H1 (cell line): Measurements from ENCODE around the gene TCEA3. TPM values are rescaled to one million over a fixed set of nuclear protein-coding genes. Genes with fewer than 3 reads are reported as not detected.
"Not testable (repeated sequence)": the region's sequence is repeated elsewhere in the genome, so short reads cannot be mapped to it uniquely, and the experiment has no call there.

Experiments
- CTCF ChIA-PET: fragments of 300-600 bp; sonication (Branson Sonifier 250); formaldehyde crosslinking; loops from one replicate; lab custom pipeline; 2021; ENCODE audit not compliant: partially characterized antibody; lab: Charles Lee
- POLR2A ChIA-PET: fragments of 300-600 bp; sonication (Branson Sonifier 250); formaldehyde crosslinking; loops from one replicate; lab custom pipeline; 2021; ENCODE audit warnings: inconsistent platforms; ENCODE audit not compliant: partially characterized antibody; lab: Charles Lee
- DNase-seq, 2 experiments: peaks; one replicate each; pipeline versions ENCODE4 v3.0.0 to v3.0.0-alpha.2; 2010 to 2022; ENCODE audit warnings: low spot score in 2 of 2, low read depth in 1 of 2, mixed read lengths in 1 of 2
- FAIRE-seq: peaks from 2 replicates; lab custom pipeline; 2011; peaks lifted over from hg19 to GRCh38; lab: Jason Lieb, UNC
- H2AFZ ChIP-seq: 2 replicates; pipeline ENCODE4 v1.8.1; 2012; ENCODE audit warnings: low read length, inconsistent platforms
- H2AK5ac ChIP-seq: 2 replicates; pipeline ENCODE4 v1.6.1; 2013; ENCODE audit warnings: low read depth, low read length
- H2BK120ac ChIP-seq: replicated peaks from 2 replicates; pipeline ENCODE3; 2013; ENCODE audit warnings: low read depth, low read length, inconsistent platforms
- H2BK12ac ChIP-seq: 2 replicates; pipeline ENCODE4 v1.6.1; 2013; ENCODE audit warnings: low read depth, low read length
- H2BK15ac ChIP-seq: 2 replicates; pipeline ENCODE4 v1.6.1; 2013; ENCODE audit warnings: low read length
- H2BK20ac ChIP-seq: 2 replicates; pipeline ENCODE4 v1.6.1; 2013; ENCODE audit warnings: low read length
- H2BK5ac ChIP-seq: 2 replicates; pipeline ENCODE4 v1.6.1; 2013; ENCODE audit warnings: low read depth, low read length
- H3K14ac ChIP-seq: 2 replicates; pipeline ENCODE4 v1.6.1; 2013; ENCODE audit warnings: inconsistent platforms; ENCODE audit not compliant: insufficient read length
- H3K18ac ChIP-seq: 2 replicates; pipeline ENCODE4 v1.6.1; 2013; ENCODE audit warnings: low read length; ENCODE audit errors: extremely low read depth
- H3K23ac ChIP-seq: 2 replicates; pipeline ENCODE4 v1.6.1; 2013; ENCODE audit warnings: inconsistent platforms; ENCODE audit not compliant: insufficient read length
- H3K23me2 ChIP-seq: 2 replicates; pipeline ENCODE4 v1.6.1; 2013; ENCODE audit warnings: low read depth, low read length
- H3K27ac ChIP-seq: 2 replicates; pipeline ENCODE4 v1.6.1; 2011; ENCODE audit warnings: low read depth, low read length, inconsistent platforms
- H3K27me3 ChIP-seq, 4 experiments: replicated peaks in 1 of 4; 1 replicate in 1 of 4; 2 replicates in 3 of 4; pipeline versions ENCODE4 v1.6.1 to v1.8.1; 2011 to 2013; ENCODE audit warnings: low read length in 3 of 4, mild to moderate bottlenecking in 3 of 4, inconsistent platforms in 2 of 4, mixed read lengths in 2 of 4, moderate library complexity in 1 of 4; ENCODE audit not compliant: control insufficient read depth in 3 of 4, insufficient read depth in 3 of 4; ENCODE audit errors: extremely low read depth in 1 of 4
- H3K36me3 ChIP-seq, 4 experiments: 2 replicates each; pipeline versions ENCODE4 v1.6.1 to v1.8.1; 2011 to 2013; ENCODE audit warnings: mild to moderate bottlenecking in 4 of 4, low read length in 3 of 4, moderate library complexity in 2 of 4, control low read depth in 1 of 4, inconsistent platforms in 1 of 4; ENCODE audit not compliant: insufficient read depth in 4 of 4, control insufficient read depth in 2 of 4
- H3K4ac ChIP-seq: replicated peaks from 2 replicates; pipeline ENCODE3; 2013; ENCODE audit warnings: low read length, low read depth, mixed read lengths, inconsistent platforms; ENCODE audit not compliant: insufficient read length
- H3K4me1 ChIP-seq, 4 experiments: replicated peaks in 1 of 4; 1 replicate in 1 of 4; 2 replicates in 3 of 4; pipeline versions ENCODE4 v1.6.1 to v1.8.1; 2011 to 2013; ENCODE audit warnings: low read length in 3 of 4, inconsistent platforms in 2 of 4, mixed read lengths in 1 of 4; ENCODE audit not compliant: insufficient read depth in 4 of 4, control insufficient read depth in 3 of 4
- H3K4me2 ChIP-seq, 2 experiments: 2 replicates each; pipeline versions ENCODE4 v1.6.1 to v1.8.1; 2011 to 2013; ENCODE audit warnings: low read depth in 2 of 2, low read length in 2 of 2, control low read depth in 1 of 2, inconsistent platforms in 1 of 2, mild to moderate bottlenecking in 1 of 2; ENCODE audit not compliant: insufficient read depth in 1 of 2
- H3K4me3 ChIP-seq, 4 experiments: fragments of 200-600, 300-600 bp in 1 of 4; sonication (generic), shearing (Covaris generic), sonication (Bioruptor Twin) in 1 of 4; 2 replicates each; pipeline versions ENCODE4 v1.5.1 to v1.8.1; 2011 to 2016; ENCODE audit warnings: low read length in 4 of 4, low read depth in 3 of 4, control low read depth in 2 of 4, inconsistent platforms in 2 of 4, mild to moderate bottlenecking in 2 of 4, mixed read lengths in 1 of 4, moderate library complexity in 1 of 4; ENCODE audit not compliant: insufficient read depth in 2 of 4; ENCODE audit errors: extremely low read depth in 1 of 4
- H3K56ac ChIP-seq: replicated peaks from 2 replicates; pipeline ENCODE3; 2013; ENCODE audit warnings: low read depth, mild to moderate bottlenecking, mixed read lengths, low read length, inconsistent platforms; ENCODE audit not compliant: insufficient read length
- H3K79me1 ChIP-seq: 2 replicates; pipeline ENCODE4 v1.6.1; 2013; ENCODE audit warnings: low read depth, low read length, control low read depth
- H3K79me2 ChIP-seq, 2 experiments: 2 replicates each; pipeline versions ENCODE4 v1.6.1 to v1.8.1; 2012 to 2013; ENCODE audit warnings: low read length in 2 of 2, mild to moderate bottlenecking in 2 of 2, inconsistent platforms in 1 of 2; ENCODE audit not compliant: insufficient read depth in 2 of 2, control insufficient read depth in 1 of 2
- H3K9ac ChIP-seq, 4 experiments: replicated peaks in 1 of 4; 1 replicate in 1 of 4; 2 replicates in 3 of 4; pipeline versions ENCODE4 v1.6.1 to v1.8.1; 2011 to 2013; ENCODE audit warnings: low read depth in 3 of 4, low read length in 3 of 4, control low read depth in 2 of 4, mild to moderate bottlenecking in 2 of 4, moderate library complexity in 2 of 4, inconsistent platforms in 1 of 4; ENCODE audit errors: extremely low read depth in 1 of 4
- H3K9me3 ChIP-seq, 2 experiments: 2 replicates each; pipeline versions ENCODE4 v1.6.1 to v1.8.1; 2012 to 2013; ENCODE audit warnings: mild to moderate bottlenecking in 2 of 2, moderate library complexity in 2 of 2, control low read depth in 1 of 2, inconsistent platforms in 1 of 2, low read depth in 1 of 2, low read length in 1 of 2, mixed read lengths in 1 of 2; ENCODE audit not compliant: insufficient read depth in 2 of 2
- H4K20me1 ChIP-seq, 2 experiments: replicated peaks in 1 of 2; 2 replicates each; pipeline versions ENCODE3 to v1.8.1; 2011 to 2013; ENCODE audit warnings: inconsistent platforms in 2 of 2, low read length in 2 of 2, mild to moderate bottlenecking in 1 of 2; ENCODE audit not compliant: insufficient read depth in 2 of 2, control insufficient read depth in 1 of 2
- H4K5ac ChIP-seq: 2 replicates; pipeline ENCODE4 v1.6.1; 2013; ENCODE audit warnings: low read length, low read depth, mixed read lengths, inconsistent platforms; ENCODE audit not compliant: insufficient read length
- H4K8ac ChIP-seq: 2 replicates; pipeline ENCODE4 v1.8.0; 2013; ENCODE audit warnings: mild to moderate bottlenecking, moderate library complexity, low read length, inconsistent platforms; ENCODE audit not compliant: insufficient read depth; ENCODE audit errors: extremely low read depth
- H4K91ac ChIP-seq: replicated peaks from 2 replicates; pipeline ENCODE3; 2013; ENCODE audit warnings: low read length, mixed read lengths, inconsistent platforms; ENCODE audit not compliant: insufficient read length
- EZH2 ChIP-seq: fragments of 200-600 bp; sonication (generic); IDR thresholded peaks from 2 replicates; pipeline ENCODE4 v1.7.1; 2012; ENCODE audit warnings: low read depth, mild to moderate bottlenecking, moderate library complexity, low read length, inconsistent platforms; ENCODE audit not compliant: severe bottlenecking
- WGBS, 2 experiments: shearing (Covaris generic) in 1 of 2; methylation state at CpG; one replicate each; pipeline versions ENCODE4 v1.1.6 to v1.1.7; 2013 to 2015; ENCODE audit warnings: low lambda C conversion rate in 2 of 2, mixed read lengths in 2 of 2, inconsistent platforms in 1 of 2, low coverage in 1 of 2, missing lambda C conversion rate in 1 of 2; ENCODE audit not compliant: insufficient replicate concordance in 2 of 2, insufficient coverage in 1 of 2, insufficient read length in 1 of 2; ENCODE audit errors: extremely low coverage in 1 of 2, missing lambda C conversion rate in 1 of 2; 5-methylcytosine and 5-hydroxymethylcytosine counted together
- polyA plus RNA-seq, 7 experiments: library from polyadenylated mRNA; depleted of rRNA in 3 of 7; stranded (reverse) in 5 of 7; unstranded in 2 of 7; fragments of >200 nt in 5 of 7; fragments of 200-250 nt in 2 of 7; gene quantifications; 1 replicate in 5 of 7; 2 replicates in 1 of 7; 4 replicates in 1 of 7; pipeline versions ENCODE4 v1.2.1 to v1.2.3, GENCODE V29; 2011 to 2013; ENCODE audit warnings: missing spikeins in 2 of 7, mixed read lengths in 2 of 7
- total RNA-seq: library from RNA; stranded (reverse); fragmentation: NEBNext Ultra II Directional; extraction: Animal tissue kit (Norgen Biotek cat#: 25700); gene quantifications from 2 replicates; pipeline ENCODE4 v1.2.1, GENCODE V29; 2021

The TCEA3 gene
- total and polyA plus RNA-seq, 2 of the 8 experiments (the other 6 are each of a cell fraction or from before 2014, with no cell fraction given) = 0.08 TPM; not detected in 1

- Histone ChIP-seq H4K20me1 (peaks cover 9 to 12% of the 10 kb centered on the region in 2 experiments), H3K27me3 (peaks cover 56 to 93% (median 76%) of the 10 kb centered on the region in 4 experiments), H3K4me1 (peaks cover 2 to 16% (median 4%) of the 10 kb centered on the region in 4 experiments; a peak in 6 of 7 replicates)
- H2AK5ac ChIP-seq, H3K36me3 ChIP-seq, H3K4ac ChIP-seq, H4K8ac ChIP-seq, H2BK15ac ChIP-seq, H3K79me1 ChIP-seq, H2BK12ac ChIP-seq, H3K14ac ChIP-seq, H3K9ac ChIP-seq, H3K79me2 ChIP-seq, FAIRE-seq, H3K9me3 ChIP-seq, H2AFZ ChIP-seq, H3K23ac ChIP-seq, H2BK5ac ChIP-seq, H4K91ac ChIP-seq, DNase-seq, H3K4me3 ChIP-seq, H2BK120ac ChIP-seq, H4K5ac ChIP-seq, H3K56ac ChIP-seq, H3K27ac ChIP-seq, H3K4me2 ChIP-seq, H2BK20ac ChIP-seq, H3K23me2 ChIP-seq, H3K18ac ChIP-seq: not testable (repeated sequence)
- 72% methylated on average over 12 of the region's 12 CpGs; no CpG with 5 or more reads in 1 of the 2 experiments for WGBS, 2 experiments
- POLR2A ChIA-PET = interaction anchor here (0.7 kb wide), 1 partner anchor 12 kb away, joined by 3 read pairs; no protein-coding TSS in a partner anchor
- TF ChIP-seq EZH2 = peak; percentile 13
- CTCF ChIA-PET = interaction anchor here (0.9 to 1.3 kb wide), 4 partner anchors 10 to 177 kb away, joined by 3 to 6 read pairs (median 3); no protein-coding TSS in a partner anchor
These were observed 50.3 kb downstream of the TCEA3 start for GRCh38 chr1:23374079-23374735.
